K562 (cell line): ENCODE data around the gene PRR5. TPM values are rescaled to one million over a fixed set of nuclear protein-coding genes. Genes with fewer than 3 reads are reported as not detected.

Source experiments
- ATAC-seq: fragments of 200-7000 bp; cut with Tn5 transposase; 3 replicates; pipeline ENCODE4 v1.9.1; 2020; ENCODE audit warnings: moderate library complexity
- BruUV-seq: library from RNA; stranded (reverse); fragments of 400-500 nt; replicated peaks from 2 replicates; lab custom pipeline; 2021; lab: Mats Ljungman, UMichigan
- CTCF ChIA-PET: fragments of 300-600 bp; formaldehyde crosslinking; extraction: SDS; loops from one replicate; lab custom pipeline; 2021; ENCODE audit warnings: low intra/inter-chr PET ratio; lab: Yijun Ruan, JAX
- POLR2A ChIA-PET: fragments of 300-600, 350-650 bp; sonication (Branson Sonifier 250); formaldehyde crosslinking; extraction: SDS; loops from one replicate; lab custom pipeline; 2021; ENCODE audit warnings: antibody characterized with exemption, inconsistent platforms; lab: Yijun Ruan, JAX
- DNase-seq, 4 experiments: peaks; one replicate each; pipeline versions ENCODE4 v3.0.0 to v3.0.0-alpha.2; 2011 to 2018; ENCODE audit warnings: low spot score in 3 of 4, mixed read lengths in 3 of 4; ENCODE audit errors: extremely low read depth in 1 of 4
- FAIRE-seq: peaks from 2 replicates; lab custom pipeline; 2011; peaks lifted over from hg19 to GRCh38; lab: Jason Lieb, UNC
- H2AFZ ChIP-seq: 2 replicates; pipeline ENCODE4 v1.6.0; 2011; ENCODE audit warnings: low read depth, low read length, control low read depth, inconsistent platforms
- H3K27ac ChIP-seq: fragments of 200-600 bp; 3 replicates; pipeline ENCODE4 v1.8.0; 2011; ENCODE audit warnings: low read depth, mild to moderate bottlenecking, control low read depth, inconsistent platforms, low read length, moderate library complexity, mixed read lengths; ENCODE audit errors: extremely low read depth
- H3K27me3 ChIP-seq, 2 experiments: fragments of 300-600 bp in 1 of 2; 2 replicates in 1 of 2; 3 replicates in 1 of 2; pipeline versions ENCODE4 v1.6.0 to v1.8.0; 2011; ENCODE audit warnings: inconsistent platforms in 2 of 2, low read length in 2 of 2, mild to moderate bottlenecking in 1 of 2, mixed read lengths in 1 of 2, moderate library complexity in 1 of 2; ENCODE audit not compliant: control insufficient read depth in 2 of 2, insufficient read depth in 2 of 2
- H3K36me3 ChIP-seq: fragments of 300-600 bp; 3 replicates; pipeline ENCODE4 v1.8.0; 2011; ENCODE audit warnings: mild to moderate bottlenecking, low read length, inconsistent platforms; ENCODE audit not compliant: control insufficient read depth, insufficient read depth
- H3K4me1 ChIP-seq, 2 experiments: fragments of 200-600 bp in 1 of 2; replicated peaks in 1 of 2; 2 replicates in 1 of 2; 3 replicates in 1 of 2; pipeline versions ENCODE4 v1.5.1 to v1.8.0; 2011; ENCODE audit warnings: inconsistent platforms in 2 of 2, low read length in 2 of 2, mild to moderate bottlenecking in 1 of 2, mixed read lengths in 1 of 2, moderate library complexity in 1 of 2; ENCODE audit not compliant: control insufficient read depth in 2 of 2, insufficient read depth in 2 of 2
- H3K4me2 ChIP-seq: 2 replicates; pipeline ENCODE4 v1.6.1; 2011; ENCODE audit warnings: low read length, control low read depth, inconsistent platforms, mixed read lengths; ENCODE audit not compliant: insufficient read depth
- H3K4me3 ChIP-seq: fragments of 200-600 bp; sonication (generic), shearing (Covaris generic); 2 replicates; pipeline ENCODE4 v1.5.1; 2016; ENCODE audit warnings: control low read depth, inconsistent platforms
- H3K79me2 ChIP-seq: fragments of 200-600 bp; 3 replicates; pipeline ENCODE4 v1.8.0; 2011; ENCODE audit warnings: low read length, inconsistent platforms; ENCODE audit not compliant: control insufficient read depth, insufficient read depth
- H3K9ac ChIP-seq, 2 experiments: 2 replicates each; pipeline versions ENCODE4 v1.6.0 to v1.6.1; 2011; ENCODE audit warnings: low read depth in 2 of 2, low read length in 2 of 2, control low read depth in 1 of 2, inconsistent platforms in 1 of 2, mild to moderate bottlenecking in 1 of 2, mixed read lengths in 1 of 2; ENCODE audit not compliant: insufficient read depth in 1 of 2
- H3K9me1 ChIP-seq: one replicate; pipeline ENCODE4 v1.6.0; 2011; ENCODE audit warnings: inconsistent platforms, mild to moderate bottlenecking, low read length, moderate library complexity; ENCODE audit not compliant: control insufficient read depth, insufficient read depth
- H3K9me3 ChIP-seq: replicated peaks from 2 replicates; pipeline ENCODE4 v1.5.1; 2011; ENCODE audit warnings: low read depth, low read length, inconsistent platforms; ENCODE audit not compliant: control insufficient read depth, insufficient read depth
- H4K20me1 ChIP-seq: replicated peaks from 2 replicates; pipeline ENCODE4 v1.6.1; 2011; ENCODE audit warnings: low read length, inconsistent platforms, mixed read lengths; ENCODE audit not compliant: control insufficient read depth, insufficient read depth
- BCL6 ChIP-seq: fragments of 250-450 bp; sonication (Bioruptor Pico); IDR thresholded peaks from 2 replicates; pipeline ENCODE4 v1.4.0; 2020
- CBX1 ChIP-seq: sonication (generic); IDR thresholded peaks from 2 replicates; pipeline ENCODE4 v1.6.1; 2016; ENCODE audit warnings: antibody characterized with exemption, low read depth, mild to moderate bottlenecking
- MEIS2 ChIP-seq: fragments of 450-650 bp; IDR thresholded peaks from 2 replicates; pipeline ENCODE4 v1.6.1; 2014; ENCODE audit warnings: mild to moderate bottlenecking; ENCODE audit not compliant: partially characterized antibody
- NCOA4 ChIP-seq: fragments of 450-650 bp; IDR thresholded peaks from 2 replicates; pipeline ENCODE4 v1.6.1; 2018; ENCODE audit warnings: mild to moderate bottlenecking; ENCODE audit not compliant: partially characterized antibody
- PTTG1 ChIP-seq: fragments of 450-650 bp; IDR thresholded peaks from 2 replicates; pipeline ENCODE4 v1.6.1; 2016; ENCODE audit warnings: low read depth, mild to moderate bottlenecking, missing genetic modification characterization, missing compliant biosample characterization
- SRSF7 ChIP-seq: fragments of 200-400 bp; formaldehyde crosslinking; optimal IDR thresholded peaks from 2 replicates; pipeline ENCODE3; 2017; ENCODE audit warnings: mild to moderate bottlenecking, low read depth, low read length
- STAT5B ChIP-seq: fragments of 250-450 bp; sonication (Bioruptor Pico); IDR thresholded peaks from 2 replicates; pipeline ENCODE4 v1.8.0; 2021; ENCODE audit warnings: mild to moderate bottlenecking, inconsistent platforms
- ZNF263 ChIP-seq: sonication (generic); formaldehyde crosslinking; IDR thresholded peaks from 2 replicates; pipeline ENCODE4 v1.8.0; 2022; ENCODE audit warnings: mild to moderate bottlenecking, missing genetic modification reagents, borderline replicate concordance
- ZNF644 ChIP-seq: fragments of 200-800 bp; sonication (Bioruptor generic); IDR thresholded peaks from 2 replicates; pipeline ENCODE4 v1.6.1; 2016; ENCODE audit warnings: low read depth, missing genetic modification characterization, missing compliant biosample characterization
- WGBS: fragments of 100-300 bp; shearing (Covaris generic); methylation state at CpG from one replicate; pipeline ENCODE4 v1.1.6; 2016; ENCODE audit warnings: low coverage, mixed read lengths; ENCODE audit not compliant: insufficient coverage; ENCODE audit errors: missing lambda C conversion rate; 5-methylcytosine and 5-hydroxymethylcytosine counted together
- in situ Hi-C: fragments of 300-500 bp; cut with MboI; formaldehyde crosslinking; loops from 4 replicates; pipeline ENCODE4 v1.15.0; 2018; ENCODE audit warnings: inconsistent platforms, mixed read lengths
- intact Hi-C: fragments of 100-400 bp; cut with micrococcal nuclease; formaldehyde crosslinking; loops from 2 replicates; pipeline ENCODE4 v1.14.2; 2022
- polyA plus RNA-seq, 8 experiments: library from polyadenylated mRNA; depleted of rRNA in 4 of 8; stranded (reverse) in 5 of 8; unstranded in 3 of 8; fragments of >200 nt; fragmentation: Nextera tagmentation in 2 of 8; fragmentation: Illumina TruSeq in 1 of 8; extraction: Ambion mirVana in 2 of 8; extraction: Trizol in 1 of 8; gene quantifications; 2 replicates each; pipeline versions ENCODE4 v1.2.1 to v1.2.3, GENCODE V29; 2011 to 2014; ENCODE audit warnings: inconsistent platforms in 1 of 8, missing spikeins in 1 of 8
- total RNA-seq, 7 experiments: library from RNA; depleted of rRNA in 6 of 7; stranded (reverse); fragments of >200 nt in 6 of 7; fragmentation: Illumina TruSeq in 2 of 7; extraction: Trizol in 2 of 7; gene quantifications; 2 replicates each; pipeline versions ENCODE4 v1.2.1 to v1.2.3, GENCODE V29; 2011 to 2021; ENCODE audit warnings: low replicate concordance in 1 of 7
- TF ChIP-seq, protein P1 (sequence below): fragments of 150-350 bp; IDR thresholded peaks from 2 replicates; pipeline ENCODE4 v1.6.1; 2014; ENCODE audit warnings: low read depth, mild to moderate bottlenecking, low read length, borderline replicate concordance

Gene PRR5
- total and polyA plus RNA-seq, 9 of the 15 experiments (the other 6 are each of a cell fraction or from before 2014, with no cell fraction given) = 0.13 to 21.0 (median 7.5) TPM

DNA sequence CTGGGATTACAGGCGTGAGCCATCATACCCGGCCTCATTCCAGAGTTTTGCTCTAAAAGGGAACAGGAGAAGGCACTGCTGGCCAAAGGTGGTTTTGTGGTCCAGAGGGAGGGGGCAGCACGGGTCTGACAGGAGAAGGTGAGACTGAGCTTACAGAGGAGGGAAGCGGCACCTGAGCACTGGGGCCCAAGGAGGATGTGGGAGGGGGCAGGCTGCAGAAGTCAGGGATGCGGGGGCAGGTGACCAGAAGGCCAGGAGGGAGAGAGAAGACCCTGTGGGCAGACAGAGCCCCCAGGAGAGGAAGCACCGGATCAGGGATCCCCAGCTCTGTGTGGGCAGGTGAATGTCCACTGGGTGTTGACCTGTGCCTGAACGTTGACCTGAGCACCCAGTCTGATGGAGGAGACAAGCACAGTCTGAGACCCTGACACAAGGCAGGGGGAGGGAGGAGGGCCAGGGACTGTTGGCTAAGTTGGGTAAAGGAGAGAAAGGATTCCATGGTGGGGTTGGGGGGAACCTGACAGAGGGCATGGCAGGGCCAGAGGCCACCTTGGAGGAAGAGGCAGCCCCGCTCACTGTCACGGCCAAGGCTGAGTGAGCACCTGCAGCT lies 12.0 kb upstream of the PRR5 start:
- TF ChIP-seq NCOA4 (no peak), MEIS2 (no peak), PTTG1 (tag) (no peak), SRSF7 (no peak), ZNF263 (CRISPR knock-in tag) (no peak), CBX1 (no peak), STAT5B (CRISPR knock-in tag) (no peak), ZNF644 (tag) (no peak), BCL6 (CRISPR knock-in tag) (no peak)
- TF ChIP-seq, protein P1, sequence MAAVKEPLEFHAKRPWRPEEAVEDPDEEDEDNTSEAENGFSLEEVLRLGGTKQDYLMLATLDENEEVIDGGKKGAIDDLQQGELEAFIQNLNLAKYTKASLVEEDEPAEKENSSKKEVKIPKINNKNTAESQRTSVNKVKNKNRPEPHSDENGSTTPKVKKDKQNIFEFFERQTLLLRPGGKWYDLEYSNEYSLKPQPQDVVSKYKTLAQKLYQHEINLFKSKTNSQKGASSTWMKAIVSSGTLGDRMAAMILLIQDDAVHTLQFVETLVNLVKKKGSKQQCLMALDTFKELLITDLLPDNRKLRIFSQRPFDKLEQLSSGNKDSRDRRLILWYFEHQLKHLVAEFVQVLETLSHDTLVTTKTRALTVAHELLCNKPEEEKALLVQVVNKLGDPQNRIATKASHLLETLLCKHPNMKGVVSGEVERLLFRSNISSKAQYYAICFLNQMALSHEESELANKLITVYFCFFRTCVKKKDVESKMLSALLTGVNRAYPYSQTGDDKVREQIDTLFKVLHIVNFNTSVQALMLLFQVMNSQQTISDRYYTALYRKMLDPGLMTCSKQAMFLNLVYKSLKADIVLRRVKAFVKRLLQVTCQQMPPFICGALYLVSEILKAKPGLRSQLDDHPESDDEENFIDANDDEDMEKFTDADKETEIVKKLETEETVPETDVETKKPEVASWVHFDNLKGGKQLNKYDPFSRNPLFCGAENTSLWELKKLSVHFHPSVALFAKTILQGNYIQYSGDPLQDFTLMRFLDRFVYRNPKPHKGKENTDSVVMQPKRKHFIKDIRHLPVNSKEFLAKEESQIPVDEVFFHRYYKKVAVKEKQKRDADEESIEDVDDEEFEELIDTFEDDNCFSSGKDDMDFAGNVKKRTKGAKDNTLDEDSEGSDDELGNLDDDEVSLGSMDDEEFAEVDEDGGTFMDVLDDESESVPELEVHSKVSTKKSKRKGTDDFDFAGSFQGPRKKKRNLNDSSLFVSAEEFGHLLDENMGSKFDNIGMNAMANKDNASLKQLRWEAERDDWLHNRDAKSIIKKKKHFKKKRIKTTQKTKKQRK = no peak
- Histone ChIP-seq H3K4me1 (peaks cover 19 to 21% of the 10 kb centered on the region in 2 experiments; a peak in 4 of 5 replicates), H3K9me3 (no peaks in the 10 kb centered on the region), H4K20me1 (peaks cover 14% of the 10 kb centered on the region), H3K79me2 (peaks cover 35% of the 10 kb centered on the region), H3K27ac (no peak overlapping the region), H3K9ac (no peak overlapping the region), H2AFZ (no peak overlapping the region), H3K4me3 (no peak overlapping the region), H3K9me1 (no peaks in the 10 kb centered on the region), H3K4me2 (no peak overlapping the region), H3K36me3 (peaks cover 6% of the 10 kb centered on the region; the same call in 2 of the 3 replicates), H3K27me3 (no peaks in the 10 kb centered on the region)
- CTCF ChIA-PET = no interaction called here
- intact Hi-C loops (no loop called here), in situ Hi-C loops (no loop called here)
- DNase-seq = no peak
- BruUV-seq = no TSS peak
- no peak for ATAC-seq
- 90% methylated on average over 2 of the region's 9 CpGs for WGBS
- no peak for FAIRE-seq
- POLR2A ChIA-PET = interaction anchor here (0.7 kb wide), 1 partner anchor 1585 kb away, joined by 3 read pairs; no protein-coding TSS in a partner anchor
